ENCODE data around the gene LHFPL4. TPM values are rescaled to one million over a fixed set of nuclear protein-coding genes. Genes with fewer than 3 reads are reported as not detected.
A peak's percentile ranks its signal among the peaks of the same experiment; 100 is the strongest.

The LHFPL4 gene
- total RNA-seq, 1 experiment from 2014 or later = not detected

DNA sequence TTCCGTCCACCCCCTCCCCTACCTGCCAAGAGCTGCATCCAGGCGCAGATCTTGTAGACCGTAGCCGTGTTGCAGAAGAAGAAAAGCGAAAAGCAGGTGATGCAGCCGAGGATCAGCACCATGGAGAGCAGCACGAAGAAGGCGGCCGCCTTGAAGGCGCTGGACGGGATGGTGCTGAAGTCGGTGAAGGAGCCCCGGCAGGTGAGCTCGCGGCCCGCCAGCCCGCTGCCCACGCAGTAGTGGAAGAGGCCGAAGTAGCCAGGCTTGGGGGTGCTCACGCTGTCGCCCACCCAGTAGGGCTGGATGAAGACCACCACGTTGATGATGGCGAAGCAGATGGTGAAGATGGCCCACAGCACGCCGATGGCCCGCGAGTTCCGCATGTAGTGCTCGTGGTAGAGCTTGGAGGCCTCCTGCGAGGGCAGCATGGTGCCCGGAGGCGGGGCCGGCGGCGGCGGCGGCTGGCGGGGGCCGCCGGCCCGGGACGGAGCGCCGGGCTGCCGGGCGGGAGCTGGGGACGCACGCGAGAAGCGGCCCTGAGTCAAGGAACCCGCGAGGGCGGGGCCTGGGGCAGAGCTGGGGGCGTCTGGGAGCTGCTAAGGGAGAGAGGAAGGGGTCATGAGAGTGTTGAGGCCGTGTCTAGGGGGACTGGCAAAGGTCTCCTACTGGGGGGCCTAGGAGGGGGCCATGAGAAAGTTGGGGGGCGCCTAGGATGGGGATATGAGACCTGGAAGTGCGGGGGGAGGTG is 1.2 kb downstream of the LHFPL4 start:
- POLR2A ChIA-PET (ENCODE audit: low non-redundant PET) = no interaction called here
- BruUV-seq (replicated peaks) = no TSS peak
- peak; percentile 48 for DNase-seq (ENCODE audit: low spot score)
- intact Hi-C loops (cut with micrococcal nuclease; ENCODE audit: unreplicated experiment) = no loop called here
- no peak overlapping the region for H3K27ac ChIP-seq (ENCODE audit: low read depth, low read length, poor library complexity, severe bottlenecking)
- H3K27me3 ChIP-seq (replicated peaks; ENCODE audit: insufficient read depth, low read depth, low read length, poor library complexity) = peaks cover 77% of the 10 kb centered on the region
- CTCF ChIA-PET = no interaction called here
- H3K4me3 ChIP-seq (ENCODE audit: low read depth, low read length, poor library complexity, severe bottlenecking) = no peak overlapping the region
- no peaks in the 10 kb centered on the region for H3K9me3 ChIP-seq (ENCODE audit: low read depth, low read length, poor library complexity, severe bottlenecking)
- TF ChIP-seq, protein P1, sequence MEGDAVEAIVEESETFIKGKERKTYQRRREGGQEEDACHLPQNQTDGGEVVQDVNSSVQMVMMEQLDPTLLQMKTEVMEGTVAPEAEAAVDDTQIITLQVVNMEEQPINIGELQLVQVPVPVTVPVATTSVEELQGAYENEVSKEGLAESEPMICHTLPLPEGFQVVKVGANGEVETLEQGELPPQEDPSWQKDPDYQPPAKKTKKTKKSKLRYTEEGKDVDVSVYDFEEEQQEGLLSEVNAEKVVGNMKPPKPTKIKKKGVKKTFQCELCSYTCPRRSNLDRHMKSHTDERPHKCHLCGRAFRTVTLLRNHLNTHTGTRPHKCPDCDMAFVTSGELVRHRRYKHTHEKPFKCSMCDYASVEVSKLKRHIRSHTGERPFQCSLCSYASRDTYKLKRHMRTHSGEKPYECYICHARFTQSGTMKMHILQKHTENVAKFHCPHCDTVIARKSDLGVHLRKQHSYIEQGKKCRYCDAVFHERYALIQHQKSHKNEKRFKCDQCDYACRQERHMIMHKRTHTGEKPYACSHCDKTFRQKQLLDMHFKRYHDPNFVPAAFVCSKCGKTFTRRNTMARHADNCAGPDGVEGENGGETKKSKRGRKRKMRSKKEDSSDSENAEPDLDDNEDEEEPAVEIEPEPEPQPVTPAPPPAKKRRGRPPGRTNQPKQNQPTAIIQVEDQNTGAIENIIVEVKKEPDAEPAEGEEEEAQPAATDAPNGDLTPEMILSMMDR (conservative IDR thresholded peaks at IDR 0.05; ENCODE audit: low read depth, low read length) = no peak
- no peak for TF ChIP-seq EZH2 (IDR thresholded peaks at IDR 0.05; ENCODE audit: borderline replicate concordance, low read depth, low read length, poor library complexity, severe bottlenecking)
- H3K36me3 ChIP-seq (ENCODE audit: insufficient read depth, low read length, poor library complexity, severe bottlenecking) = no peaks in the 10 kb centered on the region
- no peaks in the 10 kb centered on the region for H3K4me1 ChIP-seq (ENCODE audit: insufficient read depth, low read length, poor library complexity, severe bottlenecking)

DNA sequence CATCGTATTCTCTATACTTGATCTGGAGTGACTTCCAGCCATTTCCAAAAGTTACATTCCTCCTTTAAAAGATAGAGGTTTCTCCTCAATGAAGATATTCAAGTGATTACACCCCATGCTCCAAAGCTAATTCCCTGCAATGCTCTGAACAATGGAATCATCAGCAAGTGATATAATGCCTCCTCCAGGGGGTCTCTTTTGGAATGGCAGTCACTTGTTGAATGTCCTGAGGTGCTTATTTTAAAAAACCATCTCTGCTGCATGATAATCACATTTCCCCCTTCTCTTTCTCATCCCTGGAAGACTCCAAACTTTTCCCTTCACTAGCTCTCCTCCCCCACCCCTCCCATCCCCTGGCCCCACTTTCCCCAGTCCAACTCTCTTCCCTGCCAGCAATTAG is 2.6 kb downstream of the LHFPL4 start:
- H3K27me3 ChIP-seq (replicated peaks; ENCODE audit: insufficient read depth, low read depth, low read length, poor library complexity) = peaks cover 86% of the 10 kb centered on the region
- CTCF ChIA-PET = no interaction called here
- H3K36me3 ChIP-seq (ENCODE audit: insufficient read depth, low read length, poor library complexity, severe bottlenecking) = no peaks in the 10 kb centered on the region
- TF ChIP-seq EZH2 (IDR thresholded peaks at IDR 0.05; ENCODE audit: borderline replicate concordance, low read depth, low read length, poor library complexity, severe bottlenecking) = no peak
- TF ChIP-seq, protein P1 (conservative IDR thresholded peaks at IDR 0.05; ENCODE audit: low read depth, low read length) = no peak
- no peaks in the 10 kb centered on the region for H3K9me3 ChIP-seq (ENCODE audit: low read depth, low read length, poor library complexity, severe bottlenecking)
- no TSS peak for BruUV-seq (replicated peaks)
- no peak for DNase-seq (ENCODE audit: low spot score)
- POLR2A ChIA-PET (ENCODE audit: low non-redundant PET) = no interaction called here
- H3K4me1 ChIP-seq (ENCODE audit: insufficient read depth, low read length, poor library complexity, severe bottlenecking) = no peaks in the 10 kb centered on the region
- H3K4me3 ChIP-seq (ENCODE audit: low read depth, low read length, poor library complexity, severe bottlenecking) = no peak overlapping the region
- no peak overlapping the region for H3K27ac ChIP-seq (ENCODE audit: low read depth, low read length, poor library complexity, severe bottlenecking)
- intact Hi-C loops (cut with micrococcal nuclease; ENCODE audit: unreplicated experiment) = no loop called here

DNA sequence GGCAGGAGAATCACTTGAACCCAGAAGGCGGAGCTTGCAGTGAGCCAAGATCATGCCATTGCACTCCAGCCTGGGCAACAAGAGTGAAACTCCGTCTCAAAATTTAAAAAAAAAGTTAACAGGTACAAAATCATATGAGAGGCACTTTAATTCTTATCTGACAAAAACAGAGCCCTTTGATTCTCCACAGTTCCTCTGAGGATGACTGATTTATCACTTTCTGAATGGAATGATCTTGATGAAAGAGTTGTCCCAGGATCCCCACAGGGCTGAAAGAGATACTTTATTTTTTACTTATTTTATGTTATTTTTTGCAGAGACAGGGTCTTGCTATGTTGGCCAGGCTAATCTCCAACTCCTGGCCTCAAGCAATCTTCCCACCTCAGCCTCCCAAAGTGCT is 4.0 kb downstream of the LHFPL4 start:
- no peaks in the 10 kb centered on the region for H3K4me1 ChIP-seq (ENCODE audit: insufficient read depth, low read length, poor library complexity, severe bottlenecking)
- TF ChIP-seq, protein P1 (conservative IDR thresholded peaks at IDR 0.05; ENCODE audit: low read depth, low read length) = no peak
- TF ChIP-seq EZH2 (IDR thresholded peaks at IDR 0.05; ENCODE audit: borderline replicate concordance, low read depth, low read length, poor library complexity, severe bottlenecking) = no peak
- H3K27me3 ChIP-seq (replicated peaks; ENCODE audit: insufficient read depth, low read depth, low read length, poor library complexity) = peaks cover 72% of the 10 kb centered on the region
- intact Hi-C loops (cut with micrococcal nuclease; ENCODE audit: unreplicated experiment) = no loop called here
- ChIA-PET POLR2A (ENCODE audit: low non-redundant PET) (no interaction called here), CTCF (no interaction called here)
- H3K36me3 ChIP-seq (ENCODE audit: insufficient read depth, low read length, poor library complexity, severe bottlenecking) = no peaks in the 10 kb centered on the region
- DNase-seq (ENCODE audit: low spot score) = no peak
- H3K27ac ChIP-seq (ENCODE audit: low read depth, low read length, poor library complexity, severe bottlenecking) = no peak overlapping the region
- H3K4me3 ChIP-seq (ENCODE audit: low read depth, low read length, poor library complexity, severe bottlenecking) = no peak overlapping the region
- H3K9me3 ChIP-seq (ENCODE audit: low read depth, low read length, poor library complexity, severe bottlenecking) = no peaks in the 10 kb centered on the region
- BruUV-seq (replicated peaks) = no TSS peak

All from A673 (cell line).